ENCODE measurements around the gene ZNF222.
A peak's percentile ranks its signal among the peaks of the same experiment; 100 is the strongest.

ZNF222 gene

GRCh38 chr19:44051650-44052402 lies 26.6 kb downstream of the ZNF222 start, which contains the start of gene ZNF223:
TSS of gene ZNF223 (plus strand) at chr19:44052036. CDS start at chr19:44055177, 3,141 bp downstream.
- peak; percentile 81 to 87 for DNase-seq (ENCODE audit: low read depth in 2 of 2)

GRCh38 chr19:44055870-44056269 lies 30.7 kb downstream of the ZNF222 start:
- no peak for DNase-seq (ENCODE audit: low read depth in 2 of 2)

- no peak for DNase-seq (ENCODE audit: low read depth in 2 of 2)
These were observed 34.0 kb downstream of the ZNF222 start for GRCh38 chr19:44059229-44059628.

- DNase-seq (ENCODE audit: low read depth in 2 of 2): no peak
These were observed 35.9 kb downstream of the ZNF222 start for GRCh38 chr19:44061038-44061437.

- DNase-seq (ENCODE audit: low read depth in 2 of 2): no peak
These were observed 41.1 kb downstream of the ZNF222 start for GRCh38 chr19:44066305-44066704.

GRCh38 chr19:44069415-44069814 lies 44.2 kb downstream of the ZNF222 start:
- DNase-seq (ENCODE audit: low read depth in 2 of 2): no peak

GRCh38 chr19:44071824-44072542 lies 46.8 kb downstream of the ZNF222 start, which contains the start of gene ZNF284:
TSS of gene ZNF284 (plus strand) at chr19:44072159. CDS start at chr19:44076390, 4,231 bp downstream.
- DNase-seq (ENCODE audit: low read depth in 2 of 2): peak; percentile 74 to 75

- no peak for DNase-seq (ENCODE audit: low read depth in 2 of 2)
These were observed 47.6 kb downstream of the ZNF222 start for GRCh38 chr19:44072543-44073401.

- DNase-seq (ENCODE audit: low read depth in 2 of 2): no peak
These were observed 51.1 kb downstream of the ZNF222 start for GRCh38 chr19:44076325-44076724.

Data from fibroblast of skin of left biceps (primary cell).